Osteocyte (in vitro differentiated cells): ENCODE data around the gene NRDC. TPM values are rescaled to one million over a fixed set of nuclear protein-coding genes. Genes with fewer than 3 reads are reported as not detected.

ENCODE experiments used
- DNase-seq: peaks from one replicate; pipeline ENCODE4 v3.0.0; 2021; ENCODE audit warnings: mixed read lengths; ENCODE audit not compliant: unreplicated experiment; ENCODE audit errors: extremely low spot score
- H3K27ac Mint-ChIP-seq: one replicate; pipeline ENCODE4 v1.8.0; 2021; ENCODE audit warnings: mild to moderate bottlenecking, mixed read lengths; ENCODE audit not compliant: unreplicated experiment
- H3K27me3 Mint-ChIP-seq: one replicate; pipeline ENCODE4 v1.8.0; 2021; ENCODE audit warnings: mixed read lengths; ENCODE audit not compliant: unreplicated experiment
- H3K36me3 Mint-ChIP-seq: one replicate; pipeline ENCODE4 v1.8.0; 2021; ENCODE audit warnings: mixed read lengths; ENCODE audit not compliant: unreplicated experiment
- H3K4me1 Mint-ChIP-seq: one replicate; pipeline ENCODE4 v1.8.0; 2021; ENCODE audit warnings: mixed read lengths; ENCODE audit not compliant: unreplicated experiment
- H3K4me3 Mint-ChIP-seq: one replicate; pipeline ENCODE4 v1.8.0; 2021; ENCODE audit warnings: mild to moderate bottlenecking, moderate library complexity, mixed read lengths; ENCODE audit not compliant: unreplicated experiment
- H3K9me3 Mint-ChIP-seq: one replicate; pipeline ENCODE4 v1.8.0; 2021; ENCODE audit warnings: mixed read lengths; ENCODE audit not compliant: unreplicated experiment
- CTCF ChIP-seq: fragments of 200-600 bp; sonication (generic); IDR thresholded peaks from 2 replicates; pipeline ENCODE4 v1.5.0; 2021; ENCODE audit warnings: antibody characterized with exemption, mild to moderate bottlenecking, moderate library complexity
- total RNA-seq: library from RNA; stranded (reverse); gene quantifications from 2 replicates; pipeline ENCODE4 v1.2.1, GENCODE V29; 2021

Gene NRDC
- total RNA-seq, 1 donor from 2014 or later, result 130 TPM

- Mint-ChIP-seq H3K27me3 (no peaks in the 10 kb centered on the region), H3K4me3 (no peak overlapping the region), H3K4me1 (no peaks in the 10 kb centered on the region), H3K27ac (no peak overlapping the region), H3K36me3 (peaks cover 71% of the 10 kb centered on the region), H3K9me3 (no peaks in the 10 kb centered on the region)
- no peak for DNase-seq
- no peak for TF ChIP-seq CTCF
Observed at GRCh38 chr1:51790385-51790784, 88.1 kb downstream of the NRDC start.

GRCh38 chr1:51789342-51789741 is 89.2 kb downstream of the NRDC start:
- Mint-ChIP-seq H3K27me3 (no peaks in the 10 kb centered on the region), H3K4me1 (no peaks in the 10 kb centered on the region), H3K4me3 (no peak overlapping the region), H3K9me3 (no peaks in the 10 kb centered on the region), H3K27ac (peak overlapping the region; percentile 25), H3K36me3 (peaks cover 72% of the 10 kb centered on the region)
- DNase-seq, result no peak
- no peak for TF ChIP-seq CTCF

- no peaks in the 10 kb centered on the region for H3K27me3 Mint-ChIP-seq
- peaks cover 72% of the 10 kb centered on the region for H3K36me3 Mint-ChIP-seq
- no peak for DNase-seq
- no peaks in the 10 kb centered on the region for H3K4me1 Mint-ChIP-seq
- TF ChIP-seq CTCF, result no peak
- H3K27ac Mint-ChIP-seq, result no peak overlapping the region
- no peak overlapping the region for H3K4me3 Mint-ChIP-seq
- no peaks in the 10 kb centered on the region for H3K9me3 Mint-ChIP-seq
Observed at GRCh38 chr1:51788938-51789337, 89.6 kb downstream of the NRDC start.

GRCh38 chr1:51784997-51785421 is 93.5 kb downstream of the NRDC start:
- no peaks in the 10 kb centered on the region for H3K4me1 Mint-ChIP-seq
- H3K27ac Mint-ChIP-seq, result no peak overlapping the region
- no peaks in the 10 kb centered on the region for H3K9me3 Mint-ChIP-seq
- DNase-seq, result no peak
- no peaks in the 10 kb centered on the region for H3K27me3 Mint-ChIP-seq
- peaks cover 70% of the 10 kb centered on the region for H3K36me3 Mint-ChIP-seq
- TF ChIP-seq CTCF, result no peak
- H3K4me3 Mint-ChIP-seq, result no peak overlapping the region

GRCh38 chr1:51780927-51781326 is 97.6 kb downstream of the NRDC start:
- peaks cover 52% of the 10 kb centered on the region for H3K36me3 Mint-ChIP-seq
- H3K4me1 Mint-ChIP-seq, result peaks cover 2% of the 10 kb centered on the region

More at GRCh38 chr1:51780927-51781326, 97.6 kb downstream of the NRDC start:
- Mint-ChIP-seq H3K4me3 (no peak overlapping the region), H3K27me3 (no peaks in the 10 kb centered on the region), H3K27ac (no peak overlapping the region), H3K9me3 (no peaks in the 10 kb centered on the region)
- no peak for TF ChIP-seq CTCF
- DNase-seq, result no peak
